ENCODE measurements around the gene BAIAP2. TPM values are rescaled to one million over a fixed set of nuclear protein-coding genes. Genes with fewer than 3 reads are reported as not detected.

BAIAP2 gene
- total and polyA plus RNA-seq, 2 donors from 2014 or later = 44.5 to 45.8 TPM

DNA sequence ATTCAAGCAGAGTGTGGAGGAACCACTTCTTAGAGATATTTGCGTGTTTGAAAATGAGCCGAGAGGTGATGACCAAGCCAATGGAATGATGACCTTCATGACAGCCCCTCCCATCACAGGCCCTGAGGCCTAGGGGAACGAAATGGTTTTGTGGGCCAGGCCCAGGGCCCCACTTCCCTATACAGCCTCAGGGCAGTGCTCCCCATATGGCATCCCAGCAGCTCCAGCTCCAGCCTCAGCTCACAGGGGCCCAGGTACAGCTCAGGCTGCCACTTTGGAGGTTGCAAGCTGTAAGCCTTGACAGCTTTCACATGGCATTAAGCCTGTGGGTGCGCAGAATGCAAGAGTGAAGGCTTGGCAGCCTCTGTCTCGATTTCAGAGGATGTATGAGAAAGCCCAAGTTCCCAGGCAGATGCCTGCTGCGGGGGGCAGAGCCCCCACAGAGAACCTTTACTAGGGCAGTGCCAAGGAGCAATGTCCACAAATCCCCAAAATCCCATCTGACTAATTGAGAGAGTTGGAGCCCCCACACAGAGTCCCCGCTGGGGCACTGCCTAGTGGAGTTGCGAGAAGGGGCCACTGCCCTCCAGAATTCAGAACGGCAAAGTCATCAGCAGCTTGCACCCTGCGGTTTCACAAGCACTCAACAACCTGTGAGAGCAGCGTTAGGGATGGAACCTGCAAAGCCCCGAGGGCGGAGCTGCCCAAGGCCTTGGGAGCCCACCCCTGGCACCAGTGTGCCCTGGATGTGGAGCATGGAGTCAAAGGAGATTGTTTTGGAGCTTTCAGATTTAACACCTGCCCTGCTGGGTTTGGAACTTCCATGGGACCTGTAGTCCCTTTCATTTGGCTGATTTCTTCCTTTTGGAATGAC, 22.1 kb upstream of the BAIAP2 start:
- FAIRE-seq (no peak), DNase-seq (peak in 1 of 5 donors; percentile 46)

DNA sequence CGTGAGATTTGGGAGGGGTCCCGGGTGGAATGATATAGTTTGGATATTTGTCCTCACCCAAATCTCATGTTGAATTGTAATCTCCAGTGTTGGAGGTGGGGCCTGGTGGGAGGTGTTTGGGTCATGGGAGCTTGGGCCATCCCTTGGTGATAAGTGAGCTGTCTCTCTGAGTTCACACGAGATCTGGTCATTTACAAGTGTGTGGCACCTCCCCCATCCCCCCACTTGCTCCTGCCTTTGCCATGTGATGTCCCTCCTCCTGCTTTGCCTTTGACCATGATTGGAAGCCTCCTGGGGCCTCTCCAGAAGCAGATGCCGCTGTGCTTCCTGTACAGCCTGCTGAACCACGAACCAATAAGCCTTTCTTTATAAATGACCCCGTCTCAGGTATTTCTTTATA, 21.3 kb upstream of the BAIAP2 start:
- no peaks in the 10 kb centered on the region for H3K27me3 ChIP-seq (ENCODE audit: control insufficient read depth, insufficient read depth, low read length)
- no peak overlapping the region for H3K4me3 ChIP-seq (ENCODE audit: low read length in 3 of 3)
- no peaks in the 10 kb centered on the region for H3K36me3 ChIP-seq (ENCODE audit: control insufficient read depth in 2 of 3, insufficient read depth in 3 of 3, low read length in 3 of 3)
- peaks cover 0 to 8% (median 0%) of the 10 kb centered on the region in 3 donors for H3K4me1 ChIP-seq (ENCODE audit: control insufficient read depth in 2 of 3, insufficient read depth in 2 of 3, low read depth in 1 of 3, low read length in 3 of 3)
- H3K9me3 ChIP-seq (ENCODE audit: control insufficient read depth in 2 of 3, insufficient read depth in 1 of 3, low read length in 3 of 3) = peaks cover 0 to 5% (median 0%) of the 10 kb centered on the region in 3 donors
- H3K27ac ChIP-seq (ENCODE audit: low read depth in 2 of 2, low read length in 2 of 2) = no peak overlapping the region
- FAIRE-seq (no peak), DNase-seq (no peak)
- TF ChIP-seq, protein P1, sequence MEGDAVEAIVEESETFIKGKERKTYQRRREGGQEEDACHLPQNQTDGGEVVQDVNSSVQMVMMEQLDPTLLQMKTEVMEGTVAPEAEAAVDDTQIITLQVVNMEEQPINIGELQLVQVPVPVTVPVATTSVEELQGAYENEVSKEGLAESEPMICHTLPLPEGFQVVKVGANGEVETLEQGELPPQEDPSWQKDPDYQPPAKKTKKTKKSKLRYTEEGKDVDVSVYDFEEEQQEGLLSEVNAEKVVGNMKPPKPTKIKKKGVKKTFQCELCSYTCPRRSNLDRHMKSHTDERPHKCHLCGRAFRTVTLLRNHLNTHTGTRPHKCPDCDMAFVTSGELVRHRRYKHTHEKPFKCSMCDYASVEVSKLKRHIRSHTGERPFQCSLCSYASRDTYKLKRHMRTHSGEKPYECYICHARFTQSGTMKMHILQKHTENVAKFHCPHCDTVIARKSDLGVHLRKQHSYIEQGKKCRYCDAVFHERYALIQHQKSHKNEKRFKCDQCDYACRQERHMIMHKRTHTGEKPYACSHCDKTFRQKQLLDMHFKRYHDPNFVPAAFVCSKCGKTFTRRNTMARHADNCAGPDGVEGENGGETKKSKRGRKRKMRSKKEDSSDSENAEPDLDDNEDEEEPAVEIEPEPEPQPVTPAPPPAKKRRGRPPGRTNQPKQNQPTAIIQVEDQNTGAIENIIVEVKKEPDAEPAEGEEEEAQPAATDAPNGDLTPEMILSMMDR (IDR thresholded peaks at IDR 0.05; ENCODE audit: borderline replicate concordance, extremely low read depth, insufficient read depth) = no peak
- intact Hi-C loops (cut with DNase I) = no loop called here
- H3K9ac ChIP-seq (ENCODE audit: low read length in 3 of 3) = no peak overlapping the region

More for the DNA sequence above, 22.1 kb upstream of the BAIAP2 start:
- no peaks in the 10 kb centered on the region for H3K36me3 ChIP-seq (ENCODE audit: control insufficient read depth in 2 of 3, insufficient read depth in 3 of 3, low read length in 3 of 3)
- peaks cover 0 to under 1% (median 0%) of the 10 kb centered on the region in 3 donors for H3K4me1 ChIP-seq (ENCODE audit: control insufficient read depth in 2 of 3, insufficient read depth in 2 of 3, low read depth in 1 of 3, low read length in 3 of 3)
- TF ChIP-seq, protein P1 (IDR thresholded peaks at IDR 0.05; ENCODE audit: borderline replicate concordance, extremely low read depth, insufficient read depth) = no peak
- no peak overlapping the region for H3K27ac ChIP-seq (ENCODE audit: low read depth in 2 of 2, low read length in 2 of 2)
- H3K4me3 ChIP-seq (ENCODE audit: low read length in 3 of 3) = no peak overlapping the region
- H3K27me3 ChIP-seq (ENCODE audit: control insufficient read depth, insufficient read depth, low read length) = no peaks in the 10 kb centered on the region
- H3K9ac ChIP-seq (ENCODE audit: low read length in 3 of 3) = no peak overlapping the region
- H3K9me3 ChIP-seq (ENCODE audit: control insufficient read depth in 2 of 3, insufficient read depth in 1 of 3, low read length in 3 of 3) = peaks cover 0 to 5% (median 0%) of the 10 kb centered on the region in 3 donors
- intact Hi-C loops (cut with DNase I) = no loop called here

DNA sequence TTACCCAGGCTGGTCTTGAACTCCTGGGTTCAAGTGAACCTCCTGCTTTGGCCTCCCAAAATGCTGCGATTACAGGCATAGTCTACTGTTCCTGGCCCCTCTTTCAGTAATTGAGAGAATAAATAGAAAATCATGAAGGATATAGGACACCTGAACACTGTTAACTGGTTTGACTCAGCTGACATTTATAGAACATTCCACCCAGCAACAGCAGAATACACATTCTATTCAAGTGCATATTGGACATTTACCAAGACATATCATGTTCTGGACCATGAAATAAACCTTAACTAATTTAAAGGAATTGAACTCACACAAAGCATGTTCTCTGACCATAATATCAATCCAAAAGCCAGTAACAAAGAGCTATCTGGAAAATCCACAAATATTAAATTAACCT, 19.8 kb upstream of the BAIAP2 start:
- FAIRE-seq (no peak), DNase-seq (no peak)
- Histone ChIP-seq H3K27ac (ENCODE audit: low read depth in 2 of 2, low read length in 2 of 2) (no peak overlapping the region), H3K9me3 (ENCODE audit: control insufficient read depth in 2 of 3, insufficient read depth in 1 of 3, low read length in 3 of 3) (peaks cover 0 to 5% (median 0%) of the 10 kb centered on the region in 3 donors), H3K4me1 (ENCODE audit: control insufficient read depth in 2 of 3, insufficient read depth in 2 of 3, low read depth in 1 of 3, low read length in 3 of 3) (peaks cover 0 to 8% (median 0%) of the 10 kb centered on the region in 3 donors), H3K36me3 (ENCODE audit: control insufficient read depth in 2 of 3, insufficient read depth in 3 of 3, low read length in 3 of 3) (no peaks in the 10 kb centered on the region), H3K27me3 (ENCODE audit: control insufficient read depth, insufficient read depth, low read length) (no peaks in the 10 kb centered on the region), H3K9ac (ENCODE audit: low read length in 3 of 3) (no peak overlapping the region), H3K4me3 (ENCODE audit: low read length in 3 of 3) (no peak overlapping the region)
- TF ChIP-seq, protein P1 (IDR thresholded peaks at IDR 0.05; ENCODE audit: borderline replicate concordance, extremely low read depth, insufficient read depth) = no peak
- intact Hi-C loops (cut with DNase I) = no loop called here

Measured in kidney (tissue), 14 donors.